ENCODE measurements around the gene FILIP1L. TPM values are rescaled to one million over a fixed set of nuclear protein-coding genes. Genes with fewer than 3 reads are reported as not detected.

Gene FILIP1L
- polyA plus RNA-seq, 1 experiment, result 31.2 TPM

DNA sequence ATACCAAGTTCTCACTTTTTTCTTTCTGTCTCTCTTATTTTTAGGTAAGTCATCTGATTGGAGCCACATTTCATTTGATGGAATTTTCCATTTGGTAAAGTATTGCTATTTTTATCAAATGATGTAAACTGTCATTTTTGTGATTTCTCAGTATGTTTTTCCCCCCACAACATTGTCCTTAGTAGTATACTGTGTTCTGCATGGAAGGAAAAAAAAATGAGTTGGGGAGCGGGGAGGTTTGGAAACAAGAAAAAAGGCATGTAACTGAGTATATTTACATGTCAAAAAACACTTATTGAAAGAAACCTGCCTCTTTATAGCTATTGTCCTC, 104.2 kb downstream of the FILIP1L start:
- Histone ChIP-seq H3K27me3 (ENCODE audit: control insufficient read depth, insufficient read depth, low read length) (no peaks in the 10 kb centered on the region), H3K4me3 (ENCODE audit: low read depth, low read length) (no peak overlapping the region), H3K36me3 (ENCODE audit: control insufficient read depth, insufficient read depth, low read length) (no peaks in the 10 kb centered on the region)
- POLR2A ChIA-PET, result no interaction called here
- no peak for DNase-seq (ENCODE audit: low read depth)
- CTCF ChIA-PET, result no interaction called here
- TF ChIP-seq, protein P1, sequence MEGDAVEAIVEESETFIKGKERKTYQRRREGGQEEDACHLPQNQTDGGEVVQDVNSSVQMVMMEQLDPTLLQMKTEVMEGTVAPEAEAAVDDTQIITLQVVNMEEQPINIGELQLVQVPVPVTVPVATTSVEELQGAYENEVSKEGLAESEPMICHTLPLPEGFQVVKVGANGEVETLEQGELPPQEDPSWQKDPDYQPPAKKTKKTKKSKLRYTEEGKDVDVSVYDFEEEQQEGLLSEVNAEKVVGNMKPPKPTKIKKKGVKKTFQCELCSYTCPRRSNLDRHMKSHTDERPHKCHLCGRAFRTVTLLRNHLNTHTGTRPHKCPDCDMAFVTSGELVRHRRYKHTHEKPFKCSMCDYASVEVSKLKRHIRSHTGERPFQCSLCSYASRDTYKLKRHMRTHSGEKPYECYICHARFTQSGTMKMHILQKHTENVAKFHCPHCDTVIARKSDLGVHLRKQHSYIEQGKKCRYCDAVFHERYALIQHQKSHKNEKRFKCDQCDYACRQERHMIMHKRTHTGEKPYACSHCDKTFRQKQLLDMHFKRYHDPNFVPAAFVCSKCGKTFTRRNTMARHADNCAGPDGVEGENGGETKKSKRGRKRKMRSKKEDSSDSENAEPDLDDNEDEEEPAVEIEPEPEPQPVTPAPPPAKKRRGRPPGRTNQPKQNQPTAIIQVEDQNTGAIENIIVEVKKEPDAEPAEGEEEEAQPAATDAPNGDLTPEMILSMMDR (IDR thresholded peaks at IDR 0.05; ENCODE audit: insufficient read depth, low read depth, low read length), result no peak

DNA sequence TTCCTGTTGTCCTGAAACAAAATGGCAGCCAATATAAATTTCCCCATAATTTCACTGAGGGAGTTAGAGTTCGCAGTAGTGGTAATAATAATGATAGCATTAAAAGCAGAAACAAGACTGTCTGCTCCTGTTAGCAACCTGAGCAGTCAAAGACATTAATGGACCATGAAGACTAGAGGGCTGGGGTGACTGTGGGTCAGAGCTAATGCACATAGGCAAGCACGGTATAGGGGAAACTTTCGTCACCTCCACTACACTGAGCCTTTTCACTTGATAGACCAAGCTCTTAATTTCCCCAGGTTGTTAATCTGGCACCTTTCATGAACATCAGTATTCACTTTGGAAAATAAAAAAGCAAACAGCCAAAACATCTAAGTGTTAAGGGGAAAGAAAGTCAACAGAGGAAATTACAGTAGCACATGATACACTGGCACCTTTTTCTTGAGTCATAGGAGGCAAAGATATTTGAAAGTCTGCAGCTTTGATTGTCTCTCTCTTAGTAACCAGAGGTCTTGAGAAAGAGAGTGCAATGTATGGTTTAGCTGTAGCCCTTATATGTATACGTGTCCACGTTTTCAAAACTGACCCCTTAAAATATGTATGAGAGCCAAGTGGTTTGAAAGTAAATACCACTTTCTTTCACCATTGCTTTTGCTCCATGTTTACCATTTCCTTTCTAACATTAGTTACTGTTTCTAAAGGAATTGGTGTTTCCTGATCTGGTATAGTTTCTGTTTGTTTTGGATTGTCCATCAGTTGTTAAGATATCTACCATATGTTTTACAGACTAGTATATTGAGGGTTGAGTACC, 104.8 kb downstream of the FILIP1L start:
- no peak for DNase-seq (ENCODE audit: low read depth)
- no peaks in the 10 kb centered on the region for H3K36me3 ChIP-seq (ENCODE audit: control insufficient read depth, insufficient read depth, low read length)
- ChIA-PET CTCF (no interaction called here), POLR2A (no interaction called here)
- no peaks in the 10 kb centered on the region for H3K27me3 ChIP-seq (ENCODE audit: control insufficient read depth, insufficient read depth, low read length)
- no peak overlapping the region for H3K4me3 ChIP-seq (ENCODE audit: low read depth, low read length)
- TF ChIP-seq, protein P1 (IDR thresholded peaks at IDR 0.05; ENCODE audit: insufficient read depth, low read depth, low read length), result no peak

DNA sequence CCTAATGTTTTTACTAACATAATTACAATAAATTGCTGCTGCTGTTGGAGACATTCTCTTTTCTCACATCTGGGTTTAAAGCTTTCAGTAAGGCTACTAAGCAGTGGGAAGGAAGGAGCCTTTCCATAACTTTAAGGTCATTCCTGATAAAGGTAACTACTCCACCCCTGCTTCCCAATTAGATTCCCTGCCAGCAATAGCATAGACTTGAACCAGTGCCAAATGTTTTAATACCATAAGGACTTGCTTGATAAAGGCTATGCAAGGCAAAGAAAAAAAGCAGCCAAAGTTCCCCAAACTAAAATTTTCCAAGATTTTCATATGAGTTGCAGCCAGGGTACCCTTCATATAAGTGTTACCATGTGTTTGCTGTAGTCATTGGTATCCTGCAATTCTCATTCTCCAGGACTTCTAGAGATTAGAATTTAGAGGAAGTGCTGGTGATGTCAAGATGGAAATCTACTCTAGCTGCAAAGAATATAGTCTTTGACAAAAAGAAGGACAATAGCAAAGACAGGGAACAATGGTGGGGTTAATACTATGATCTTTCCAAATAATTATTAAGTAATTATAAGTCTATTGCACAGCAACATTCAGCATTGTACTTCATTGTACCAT, 106.1 kb downstream of the FILIP1L start:
- H3K36me3 ChIP-seq (ENCODE audit: control insufficient read depth, insufficient read depth, low read length), result no peaks in the 10 kb centered on the region
- DNase-seq (ENCODE audit: low read depth), result no peak
- no peak overlapping the region for H3K4me3 ChIP-seq (ENCODE audit: low read depth, low read length)
- TF ChIP-seq, protein P1 (IDR thresholded peaks at IDR 0.05; ENCODE audit: insufficient read depth, low read depth, low read length), result no peak
- CTCF ChIA-PET, result interaction anchor here (0.8 kb wide), 1 partner anchor 21 kb away, joined by 4 read pairs; no protein-coding TSS in a partner anchor
- no peaks in the 10 kb centered on the region for H3K27me3 ChIP-seq (ENCODE audit: control insufficient read depth, insufficient read depth, low read length)
- POLR2A ChIA-PET, result no interaction called here

DNA sequence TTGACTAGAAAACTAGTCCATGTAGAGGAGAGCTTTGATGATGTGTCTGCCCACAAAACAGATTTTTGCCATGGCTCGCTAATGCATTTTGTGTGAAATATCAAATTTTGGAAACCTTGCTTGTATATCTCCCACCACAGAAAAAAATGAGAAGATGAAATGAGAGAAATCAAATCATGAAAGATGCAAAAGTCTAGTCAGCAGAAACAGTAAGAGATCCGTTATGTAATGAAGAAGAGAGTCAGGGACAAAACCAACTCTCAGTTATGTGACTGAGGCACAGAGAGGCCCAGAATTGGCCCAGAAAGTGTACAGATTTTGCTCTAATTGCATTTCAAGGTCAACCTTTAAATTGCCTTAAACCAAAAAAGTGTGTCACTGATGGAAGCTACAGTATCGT, 107.0 kb downstream of the FILIP1L start:
- H3K36me3 ChIP-seq (ENCODE audit: control insufficient read depth, insufficient read depth, low read length), result no peaks in the 10 kb centered on the region
- DNase-seq (ENCODE audit: low read depth), result no peak
- CTCF ChIA-PET, result interaction anchor here (0.7 to 2.2 kb wide), 5 partner anchors 8 to 166 kb away, joined by 3 to 5 read pairs (median 3); no protein-coding TSS in a partner anchor
- POLR2A ChIA-PET, result no interaction called here
- TF ChIP-seq, protein P1 (IDR thresholded peaks at IDR 0.05; ENCODE audit: insufficient read depth, low read depth, low read length), result no peak
- no peak overlapping the region for H3K4me3 ChIP-seq (ENCODE audit: low read depth, low read length)
- H3K27me3 ChIP-seq (ENCODE audit: control insufficient read depth, insufficient read depth, low read length), result no peaks in the 10 kb centered on the region

DNA sequence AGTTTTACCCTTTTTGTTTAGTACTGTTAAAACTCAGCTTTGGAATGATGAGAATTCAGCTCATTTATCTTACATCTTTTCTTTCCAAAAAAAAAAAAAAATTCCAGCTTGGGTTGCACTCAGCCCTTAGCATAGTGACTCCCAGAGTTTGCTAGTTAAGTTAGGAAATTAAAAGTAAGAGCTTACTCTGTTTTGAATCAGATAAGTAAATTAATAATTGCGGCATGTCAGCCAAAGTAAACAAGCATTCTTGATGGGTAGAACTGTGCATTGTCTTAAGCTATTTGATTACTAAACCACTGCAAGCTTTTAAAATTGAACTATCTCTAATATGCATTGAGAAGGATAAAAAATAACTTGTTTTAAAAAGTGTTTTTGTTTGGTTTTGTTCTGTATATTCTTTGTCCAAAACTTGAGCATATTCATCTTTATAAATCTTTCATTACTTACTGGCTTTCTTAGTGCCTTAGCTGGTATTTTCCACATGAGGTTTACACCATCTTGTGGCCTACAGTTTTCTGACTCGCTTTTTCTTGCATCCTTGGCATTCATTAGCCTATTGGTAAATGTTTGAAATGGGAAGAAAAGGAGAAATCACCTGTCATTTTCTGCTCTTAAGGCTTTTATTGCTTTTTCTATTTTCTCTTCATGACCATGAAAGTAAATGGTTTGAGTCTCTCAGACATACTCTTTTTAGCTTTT, 107.6 kb downstream of the FILIP1L start:
- Histone ChIP-seq H3K27me3 (ENCODE audit: control insufficient read depth, insufficient read depth, low read length) (no peaks in the 10 kb centered on the region), H3K36me3 (ENCODE audit: control insufficient read depth, insufficient read depth, low read length) (no peaks in the 10 kb centered on the region), H3K4me3 (ENCODE audit: low read depth, low read length) (no peak overlapping the region)
- TF ChIP-seq, protein P1 (IDR thresholded peaks at IDR 0.05; ENCODE audit: insufficient read depth, low read depth, low read length), result no peak
- no peak for DNase-seq (ENCODE audit: low read depth)
- ChIA-PET CTCF (interaction anchor here (0.5 to 2.2 kb wide), 7 partner anchors 8 to 392 kb away, joined by 3 to 5 read pairs (median 3); no protein-coding TSS in a partner anchor), POLR2A (interaction anchor here (0.6 kb wide), 1 partner anchor 65 kb away, joined by 3 read pairs; no protein-coding TSS in a partner anchor)
